Brain pericyte (primary cell): ENCODE measurements around the gene TAF4.
"Not testable (repeated sequence)": the region's sequence is repeated elsewhere in the genome, so short reads cannot be mapped to it uniquely, and the experiment has no call there.

Experiments
- DNase-seq: peaks from one replicate; pipeline ENCODE4 v3.0.0-alpha.2; 2012; ENCODE audit warnings: low read depth, low spot score

The TAF4 gene

GRCh38 chr20:62080249-62080990 is 14.7 kb upstream of the TAF4 start:
- DNase-seq: no peak

GRCh38 chr20:62079166-62079565 is 13.5 kb upstream of the TAF4 start:
- DNase-seq: no peak

DNA sequence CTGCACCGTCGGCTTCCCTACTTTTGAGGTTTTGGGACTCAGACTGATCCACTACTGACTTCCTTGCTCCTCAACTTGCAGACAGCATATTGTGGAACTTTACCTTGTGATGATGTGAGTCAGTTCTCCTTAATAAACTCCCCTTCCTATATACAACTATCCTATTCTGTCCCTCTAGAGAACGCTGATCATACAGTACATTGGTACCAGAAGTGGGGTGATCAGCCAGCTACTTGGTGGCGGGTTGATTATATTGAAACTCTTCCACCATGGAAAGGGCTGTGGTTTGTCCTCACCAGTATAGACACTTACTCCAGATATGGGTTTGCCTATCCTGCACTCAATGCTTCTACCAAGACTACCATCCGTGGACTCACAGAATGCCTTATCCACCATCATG is 7.6 kb upstream of the TAF4 start:
- DNase-seq: no peak

GRCh38 chr20:62071669-62072430 is 6.2 kb upstream of the TAF4 start:
- DNase-seq: not testable (repeated sequence)

DNA sequence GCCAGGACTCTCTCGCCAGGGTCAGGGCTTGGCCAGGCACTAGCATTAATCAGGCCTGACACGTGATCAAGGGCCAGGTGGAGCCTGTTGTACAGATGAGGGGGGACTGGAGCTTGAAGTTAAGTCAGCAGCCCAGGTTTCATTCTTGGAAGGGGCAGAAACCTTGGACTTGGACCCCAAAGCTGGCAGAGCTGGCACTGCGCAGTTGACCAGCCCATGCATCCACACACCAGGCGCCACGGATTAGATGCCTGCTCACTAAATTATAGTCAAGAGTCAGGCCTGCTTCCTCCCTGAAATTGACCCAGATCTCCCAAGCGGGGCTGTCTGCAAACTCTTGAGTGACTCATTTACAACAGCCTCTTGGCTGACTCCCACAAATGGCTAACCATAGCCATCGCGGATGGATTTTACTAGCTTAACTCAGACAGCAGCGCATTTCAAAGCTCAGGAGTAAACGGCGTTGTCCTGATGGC is 4.1 kb upstream of the TAF4 start:
- DNase-seq: no peak

GRCh38 chr20:62068997-62069396 is 3.3 kb upstream of the TAF4 start:
- DNase-seq: no peak

DNA sequence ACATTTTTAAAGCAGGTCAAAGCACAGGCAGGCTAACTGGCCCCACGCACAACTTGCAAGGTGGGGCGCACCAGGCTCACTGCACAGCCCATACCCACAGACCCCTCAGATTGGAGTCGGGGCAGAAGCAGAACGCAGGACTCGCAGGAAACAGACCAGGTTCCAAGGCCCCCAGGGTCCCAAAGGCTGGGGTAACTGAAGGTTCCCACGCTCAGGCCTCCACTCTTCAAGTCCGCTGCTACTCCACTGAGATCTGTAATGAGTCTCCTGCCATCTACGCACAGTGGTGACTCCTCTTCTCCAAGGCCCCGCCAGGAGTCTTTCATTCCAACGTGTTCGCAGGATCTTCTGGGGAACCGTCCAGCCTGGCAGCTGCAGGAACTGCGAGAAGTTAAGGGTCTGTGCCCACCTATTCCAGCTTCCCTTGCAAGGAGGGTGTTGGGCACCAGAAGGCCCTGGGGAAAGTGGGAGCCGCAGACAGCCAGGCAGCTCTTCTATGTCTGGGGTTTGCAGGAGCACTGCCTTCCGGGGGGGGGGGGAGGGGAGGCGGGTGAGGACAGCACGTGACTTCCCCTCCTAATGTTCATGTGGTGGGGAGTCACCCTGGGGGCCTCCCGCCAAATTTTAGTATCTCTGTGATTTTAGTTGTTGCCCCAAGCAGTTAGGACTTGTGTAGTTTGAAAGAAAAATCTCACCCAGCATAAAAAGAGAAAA is 2.0 kb upstream of the TAF4 start:
- DNase-seq: no peak

GRCh38 chr20:62066983-62067433 is 1.3 kb upstream of the TAF4 start:
- no peak for DNase-seq

DNA sequence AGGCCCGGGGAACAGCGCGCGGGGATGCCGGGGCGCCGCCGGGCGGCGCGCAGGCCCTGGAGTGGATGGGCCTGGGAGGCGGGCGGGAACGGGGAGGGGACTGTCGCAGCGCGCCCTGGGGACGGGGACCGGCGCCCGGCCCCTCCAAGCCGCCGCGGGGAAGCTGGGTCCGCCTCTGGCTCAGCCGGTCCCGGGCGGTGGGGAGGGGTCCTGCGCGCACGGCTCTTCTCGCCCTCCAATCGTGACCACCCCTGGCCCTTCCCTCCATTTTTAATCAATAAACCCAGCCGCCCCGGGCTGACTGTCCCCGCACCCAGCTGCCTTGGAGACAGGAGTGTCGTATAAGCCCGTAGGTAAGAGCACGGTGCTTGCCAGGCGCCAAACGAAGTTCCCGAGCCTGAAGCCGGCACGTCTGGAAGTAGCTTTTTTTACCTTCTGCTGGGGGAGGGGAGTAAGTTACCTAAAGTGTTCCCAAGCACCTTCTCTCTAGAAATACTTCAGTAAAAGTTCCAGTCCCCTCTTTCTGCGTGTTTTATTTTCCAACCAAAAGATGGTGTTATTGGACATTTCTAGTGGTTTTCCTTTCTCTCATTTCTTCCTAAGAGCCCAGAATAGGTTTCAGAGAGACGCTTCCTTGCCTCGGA is 780 bp upstream of the TAF4 start:
- no peak for DNase-seq

DNA sequence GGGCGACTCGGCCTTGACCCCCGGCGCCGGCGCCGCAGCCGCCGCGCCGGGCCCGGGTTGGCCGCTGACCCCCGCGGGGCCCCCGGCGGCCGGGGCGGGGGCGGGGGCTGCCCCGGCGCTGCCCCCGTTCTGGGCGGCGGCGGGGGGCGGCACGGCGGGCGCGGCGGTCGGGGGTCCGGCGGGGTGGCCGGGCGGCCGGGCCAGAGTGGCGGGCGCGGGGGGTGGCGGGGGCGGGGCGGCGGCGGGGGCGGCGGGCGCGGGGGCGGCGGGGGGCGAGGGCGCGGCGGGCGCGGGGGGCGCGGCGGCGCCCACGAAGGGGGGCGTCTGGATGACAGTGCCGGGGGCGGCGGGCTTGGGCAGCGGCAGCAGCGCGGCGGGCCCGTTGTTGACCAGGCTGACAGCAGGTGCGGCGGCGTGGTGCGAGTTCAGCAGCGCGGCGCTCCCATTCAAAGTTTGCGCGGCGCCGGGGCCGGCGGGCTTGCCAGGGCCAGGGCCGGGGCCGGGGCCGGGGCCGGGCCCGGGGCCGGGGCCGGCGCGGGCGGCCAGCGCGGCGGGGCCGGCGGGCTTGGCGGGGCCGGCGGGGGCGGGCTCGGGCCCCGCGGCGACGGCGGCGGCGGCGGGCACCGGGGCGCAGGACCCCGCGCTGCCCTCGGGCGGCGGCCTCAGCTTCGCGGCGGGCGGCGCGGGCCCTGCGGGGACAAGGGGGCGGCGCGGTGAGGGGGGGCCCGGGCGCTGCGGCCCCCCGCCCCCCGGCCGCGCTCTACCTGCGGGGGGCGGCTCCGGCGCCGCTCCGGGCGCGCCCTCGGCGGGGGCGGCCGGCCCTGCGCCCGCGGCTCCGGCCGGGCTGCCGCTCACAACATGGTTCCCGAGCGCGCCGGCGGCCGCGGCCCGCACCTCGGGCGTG is 659 bp downstream of the TAF4 start:
- DNase-seq: no peak

DNA sequence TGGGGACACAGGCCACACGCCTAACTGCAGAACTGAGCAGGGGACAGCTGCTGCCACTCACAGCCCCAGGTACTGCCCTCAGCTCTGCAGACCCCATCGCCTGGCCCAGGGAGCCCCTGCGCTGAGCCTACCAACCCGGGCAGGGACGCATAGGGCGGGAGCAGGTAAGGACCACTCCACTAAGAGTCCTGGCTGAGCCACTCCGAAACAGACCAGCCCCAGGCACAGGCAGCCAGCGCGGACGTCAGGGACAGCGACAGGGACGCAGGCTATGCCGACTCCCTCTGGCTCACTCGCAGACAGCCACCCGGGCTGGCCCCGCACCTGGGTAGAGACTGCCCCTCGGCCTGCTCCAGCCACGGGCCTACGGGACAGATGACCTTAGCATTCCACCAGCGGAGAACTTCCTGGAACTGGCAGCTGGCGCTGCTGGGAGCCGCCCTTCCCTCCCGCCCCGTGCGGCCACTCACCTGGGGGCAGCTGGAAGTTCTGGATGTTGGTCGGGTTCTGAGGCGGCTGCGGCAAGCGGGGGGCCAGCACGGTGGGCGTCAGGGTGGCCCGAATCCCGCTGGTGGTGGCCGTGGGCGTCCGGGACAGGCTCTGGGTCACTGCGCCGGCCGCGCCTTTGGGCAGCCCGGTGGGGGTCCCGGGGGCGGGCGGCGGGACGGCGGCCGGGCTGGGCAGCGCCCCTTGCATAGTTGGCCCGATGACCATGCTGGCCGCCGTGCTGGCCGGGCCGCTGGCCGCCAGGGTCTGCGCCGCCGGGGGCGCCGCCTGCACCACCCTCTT is 1.5 kb downstream of the TAF4 start:
- DNase-seq: no peak

DNA sequence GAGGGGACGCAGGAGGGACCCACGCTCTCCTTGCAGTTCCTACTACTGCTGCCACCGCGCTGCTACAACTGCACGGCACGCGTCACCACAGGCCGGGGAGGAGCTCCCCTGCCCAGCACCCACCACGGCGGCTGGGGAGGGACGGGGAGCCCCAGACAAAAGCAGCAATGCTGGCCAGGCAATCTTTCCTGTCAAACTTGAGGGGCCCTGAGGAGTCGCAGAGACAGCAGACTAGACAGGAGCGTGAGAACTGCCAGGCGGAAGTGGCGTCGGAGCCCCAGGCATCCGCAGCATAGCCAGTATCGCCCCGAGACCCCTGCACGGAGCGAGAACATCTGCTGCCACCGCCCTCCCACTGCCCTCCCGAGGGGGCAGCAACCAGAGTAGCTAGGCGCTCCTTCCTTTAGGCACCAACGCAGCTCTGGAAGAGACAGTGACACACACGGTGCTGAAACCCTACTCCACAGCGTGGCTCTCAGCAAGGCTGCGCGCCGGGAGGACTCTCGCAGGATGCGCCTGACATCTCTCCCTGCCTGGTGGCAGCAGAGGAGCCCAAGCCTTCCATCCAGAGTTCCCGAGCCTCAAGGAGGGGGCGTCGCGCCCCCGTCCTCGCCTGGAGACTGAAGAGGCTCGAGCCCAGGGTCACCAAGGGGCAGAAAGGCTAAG is 2.2 kb downstream of the TAF4 start:
- DNase-seq: no peak

- DNase-seq: no peak
Observed at GRCh38 chr20:62062661-62063314, 2.9 kb downstream of the TAF4 start.

DNA sequence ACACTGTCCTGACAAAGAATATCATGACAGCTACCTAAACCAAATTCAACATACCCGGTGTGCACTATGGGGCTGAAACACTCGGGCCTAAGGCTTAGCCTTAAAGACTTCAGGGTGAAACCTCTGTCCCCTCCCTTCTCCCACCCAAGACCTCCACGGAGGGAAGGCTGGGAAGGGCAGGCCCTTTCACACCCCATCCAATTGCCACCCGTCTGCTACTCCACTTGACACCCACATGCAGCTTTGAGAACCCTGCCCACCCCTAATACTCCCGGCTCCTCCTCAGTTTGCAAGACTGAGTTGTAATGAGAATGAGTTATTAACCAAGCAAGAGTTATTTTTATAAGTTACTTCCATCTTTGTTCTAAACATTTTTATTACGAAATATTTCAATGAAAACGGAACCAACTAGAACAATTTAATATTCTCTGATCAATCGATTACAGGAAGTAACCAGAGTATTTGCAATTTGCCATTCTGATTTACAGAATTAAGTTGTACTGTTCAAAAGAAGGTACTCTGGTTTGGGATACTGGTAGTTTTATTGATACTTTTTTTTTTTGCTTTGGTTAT is 3.7 kb downstream of the TAF4 start:
- DNase-seq: no peak

DNA sequence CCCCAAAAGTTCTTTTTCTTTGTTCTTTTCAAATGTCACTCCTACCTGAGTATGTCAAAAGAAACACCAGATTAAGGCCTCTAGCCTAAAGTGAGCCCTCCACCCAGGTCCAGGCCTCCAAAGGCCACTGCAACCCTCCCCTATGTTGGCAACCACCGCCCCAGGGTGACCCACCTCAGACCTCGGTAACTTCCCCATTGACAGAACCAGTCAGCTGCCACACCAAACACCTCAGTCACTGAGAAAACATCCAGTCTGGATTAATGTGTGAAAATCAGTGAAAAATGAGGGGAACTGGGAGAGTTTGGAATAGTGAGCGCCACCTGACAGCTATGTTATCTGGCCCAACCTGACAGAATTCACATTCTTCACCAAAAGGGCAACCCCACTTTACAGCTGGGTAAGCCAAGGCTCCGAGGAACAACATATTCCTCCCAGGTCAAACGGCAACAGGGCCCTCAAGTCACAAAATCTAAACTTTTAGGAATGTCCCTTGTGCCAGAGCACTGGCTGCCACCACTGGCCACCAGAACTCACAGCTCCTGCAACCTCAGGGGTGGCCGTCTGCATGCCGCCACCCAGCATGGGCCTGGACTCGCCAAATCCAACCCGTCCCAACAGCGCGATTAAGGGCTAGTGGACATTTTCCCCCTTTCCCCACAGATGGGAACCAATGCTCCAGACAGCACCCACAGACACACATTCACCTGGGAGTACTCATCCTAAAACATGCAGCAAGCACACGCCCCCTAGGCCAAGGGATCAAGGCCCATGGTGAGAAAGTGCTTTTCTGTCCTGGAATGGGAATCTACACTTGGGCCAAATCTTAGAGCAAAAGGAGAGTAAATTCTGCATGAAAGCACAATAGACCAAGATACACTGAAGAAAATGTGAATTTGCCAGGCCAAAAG is 4.8 kb downstream of the TAF4 start:
- no peak for DNase-seq

- no peak for DNase-seq
Observed at GRCh38 chr20:62059920-62060630, 5.6 kb downstream of the TAF4 start.

GRCh38 chr20:62059401-62059800 is 6.3 kb downstream of the TAF4 start:
- no peak for DNase-seq
